IPS DF 19.7 (cell line): ENCODE data around the gene DDI2.

ENCODE experiments used
- DNase-seq: peaks from one replicate; pipeline ENCODE4 v3.0.0-alpha.2; 2013; ENCODE audit warnings: low read depth, low spot score

Gene DDI2

DNA sequence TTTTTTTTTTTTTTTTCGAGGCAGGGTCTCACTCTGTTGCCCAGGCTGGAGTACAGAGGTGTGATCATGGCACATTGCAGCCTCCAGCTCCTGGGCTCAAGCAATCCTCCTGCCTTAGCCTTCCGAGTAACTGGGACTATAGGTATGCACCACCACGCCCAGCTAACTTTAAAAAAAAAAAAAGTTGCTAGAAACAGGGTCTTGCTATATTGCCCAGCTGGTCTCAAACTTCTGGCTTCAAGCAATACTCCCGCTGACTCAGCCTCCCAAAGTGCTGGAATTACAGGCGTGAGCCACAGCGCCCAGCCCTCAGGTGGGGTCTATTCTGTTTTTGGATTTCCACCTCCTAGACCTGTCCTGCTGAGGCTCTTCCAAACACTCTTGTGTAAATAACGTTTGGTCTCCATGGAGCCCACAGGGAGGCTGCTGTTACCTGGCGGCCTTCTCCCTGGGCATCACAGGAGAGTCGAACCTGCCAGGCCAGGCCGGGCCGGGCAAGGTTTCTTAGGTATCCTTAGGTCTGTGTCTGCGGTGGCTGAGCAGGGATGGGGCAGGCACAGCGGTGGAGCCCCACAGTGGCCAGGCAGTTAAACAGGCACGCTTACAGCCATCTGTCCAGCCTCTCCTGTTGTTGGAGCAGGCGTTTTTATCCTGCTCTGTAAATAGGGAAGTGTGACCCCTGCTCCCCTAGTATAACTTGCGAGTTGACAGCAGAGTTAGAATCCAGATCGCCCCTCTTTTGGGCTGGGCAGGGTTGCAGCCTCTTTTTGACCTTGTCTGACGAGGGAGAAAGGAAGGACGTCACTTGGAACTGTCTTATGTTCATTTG, 85.7 kb downstream of the DDI2 start:
- DNase-seq, result no peak

DNA sequence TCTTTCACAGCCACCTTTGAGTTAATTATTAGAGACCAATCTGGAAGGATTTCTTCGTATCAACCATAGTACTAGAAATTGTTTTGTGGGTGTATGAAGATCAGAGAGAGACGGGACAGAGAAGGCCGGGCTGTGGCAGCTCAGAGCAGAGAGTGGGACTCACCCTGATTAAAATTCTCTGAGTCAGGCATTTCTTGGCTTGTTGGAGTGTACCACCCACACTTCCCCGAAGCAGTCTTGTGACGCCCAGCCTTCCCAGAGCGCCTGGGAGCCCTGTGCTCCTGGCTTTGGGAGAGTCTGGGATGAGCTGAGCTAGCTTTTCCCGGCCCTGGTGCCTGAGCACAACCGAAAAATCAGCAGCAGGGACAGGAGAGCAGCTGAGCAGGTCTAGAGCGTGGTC, 86.3 kb downstream of the DDI2 start:
- no peak for DNase-seq

DNA sequence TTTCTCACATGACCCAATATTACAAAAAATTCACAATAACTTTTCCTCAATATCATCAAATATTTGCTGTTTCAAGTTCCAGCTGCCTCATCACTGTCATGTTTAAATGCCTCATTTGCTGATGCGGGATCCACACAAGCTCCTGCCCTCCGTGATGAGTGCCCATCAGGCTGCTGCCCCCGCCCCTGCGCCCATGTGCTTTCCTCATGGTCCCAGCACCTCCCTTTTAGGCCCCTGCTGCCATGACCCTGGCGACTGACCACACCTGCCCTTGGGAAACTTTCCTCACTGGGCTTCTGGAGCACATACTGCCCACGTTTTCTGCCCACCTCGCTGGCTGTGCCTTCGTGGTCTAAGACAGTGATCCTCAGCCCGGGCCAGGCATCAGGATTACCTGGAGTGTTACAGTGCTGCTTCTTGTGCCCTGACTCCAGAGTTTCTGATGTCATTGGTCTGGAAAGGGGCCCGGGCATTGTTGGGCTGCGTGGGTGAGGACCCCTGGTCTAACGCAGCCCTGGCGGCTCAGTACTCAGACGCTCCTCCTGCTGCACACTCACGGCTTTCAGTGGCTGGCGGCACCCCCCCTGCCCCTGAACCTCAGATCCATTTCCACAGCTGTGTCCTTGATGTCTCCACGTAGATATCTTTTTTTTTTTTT, 87.4 kb downstream of the DDI2 start:
- DNase-seq, result no peak

DNA sequence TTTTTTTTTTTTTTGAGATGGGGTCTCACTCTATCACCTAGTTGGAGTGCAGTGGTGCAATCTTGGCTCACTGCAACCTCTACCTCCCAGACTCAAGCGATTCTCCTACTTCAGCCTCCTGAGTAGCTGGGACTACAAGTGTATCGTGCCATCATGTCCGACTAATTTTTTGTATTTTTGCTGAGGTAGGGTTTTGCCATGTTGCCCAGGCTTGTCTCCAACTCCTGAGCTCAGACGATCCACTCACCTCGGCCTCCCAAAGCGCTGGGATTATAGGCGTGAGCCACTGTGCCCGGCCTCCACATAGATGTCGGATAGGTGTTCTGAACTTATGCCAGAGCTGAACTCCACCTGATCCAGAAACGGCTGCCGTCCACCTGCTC, 87.9 kb downstream of the DDI2 start:
- DNase-seq, result no peak

DNA sequence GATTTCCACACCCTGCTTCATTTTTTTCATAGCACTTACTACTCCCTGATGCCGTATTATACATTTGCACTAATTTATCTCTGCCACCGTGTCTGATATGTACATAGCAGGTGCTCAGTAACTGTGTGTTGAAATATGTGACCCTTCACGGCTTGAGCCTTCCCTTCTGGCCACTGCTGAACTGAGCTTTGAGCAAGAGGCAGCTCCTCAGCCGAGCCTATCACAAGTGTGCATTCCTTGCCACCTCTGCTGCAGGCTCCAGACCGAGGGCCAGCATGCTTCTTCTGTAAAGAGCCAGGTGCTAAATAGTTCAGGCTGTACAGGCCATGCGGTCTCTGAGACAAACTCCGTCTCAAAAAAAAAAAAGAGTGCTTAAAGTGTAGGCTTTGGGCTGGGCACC, 89.5 kb downstream of the DDI2 start:
- DNase-seq, result no peak

DNA sequence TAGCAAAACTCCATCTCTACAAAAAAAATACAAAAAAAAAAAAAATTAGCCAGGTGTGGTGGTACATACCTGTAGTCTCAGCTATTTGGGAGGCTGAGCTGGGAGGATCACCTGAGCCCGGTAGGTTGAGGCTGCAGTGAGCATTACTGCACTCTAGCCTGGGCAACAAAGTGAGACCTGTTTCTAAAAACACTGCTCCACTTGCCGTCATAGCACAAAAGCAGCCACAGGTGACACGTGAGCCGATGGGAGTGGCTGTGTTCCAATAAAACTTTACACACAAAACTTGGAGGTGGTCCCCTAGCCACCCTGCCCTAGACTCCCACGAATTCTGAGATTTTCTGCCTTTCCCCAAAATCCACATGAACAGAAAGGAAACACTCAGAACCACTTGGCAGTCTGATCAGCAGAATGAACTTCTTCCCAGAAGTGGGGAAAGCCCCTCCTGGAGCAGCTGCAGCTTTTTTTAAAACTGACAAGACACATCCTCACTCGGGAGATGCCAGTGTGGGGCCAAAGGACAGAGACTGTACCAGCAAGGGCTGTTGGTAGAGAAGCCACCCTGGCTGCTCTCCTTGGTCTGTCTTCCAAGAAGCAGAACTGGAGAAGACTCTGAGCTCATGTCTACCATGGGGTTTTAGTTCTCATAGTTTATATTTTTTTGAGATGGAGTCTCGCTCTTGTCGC, 90.1 kb downstream of the DDI2 start:
- DNase-seq, result no peak

DNA sequence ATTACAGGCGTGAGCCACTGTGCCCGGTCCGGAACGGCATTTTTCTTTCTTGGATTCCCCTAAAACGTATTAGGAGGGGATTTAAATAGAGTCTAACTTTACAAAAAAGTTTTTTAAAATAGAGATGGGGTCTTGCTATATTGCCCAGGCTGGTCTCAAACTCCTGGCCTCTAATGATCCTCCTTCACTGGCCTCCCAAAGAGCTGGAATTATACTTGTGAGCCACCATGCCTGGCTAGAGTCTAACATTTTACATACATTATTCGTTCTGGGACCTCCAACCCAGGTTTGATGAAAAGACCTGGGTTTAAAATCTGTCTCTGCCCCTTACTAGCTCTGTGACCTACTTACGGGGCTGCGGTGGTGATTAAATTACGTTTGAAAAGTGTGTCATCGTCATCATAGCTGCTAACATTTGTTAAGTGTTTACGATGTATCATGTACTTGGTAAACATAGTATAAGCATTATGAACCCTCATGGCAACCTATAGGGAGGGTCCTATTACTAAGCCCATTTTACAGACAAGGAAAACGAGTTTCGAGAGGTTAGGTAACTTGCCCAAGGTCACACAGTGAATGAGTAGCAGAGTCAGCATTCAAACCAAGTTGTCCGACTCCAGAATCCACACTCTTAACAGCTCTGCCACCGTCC, 91.4 kb downstream of the DDI2 start:
- DNase-seq, result no peak

DNA sequence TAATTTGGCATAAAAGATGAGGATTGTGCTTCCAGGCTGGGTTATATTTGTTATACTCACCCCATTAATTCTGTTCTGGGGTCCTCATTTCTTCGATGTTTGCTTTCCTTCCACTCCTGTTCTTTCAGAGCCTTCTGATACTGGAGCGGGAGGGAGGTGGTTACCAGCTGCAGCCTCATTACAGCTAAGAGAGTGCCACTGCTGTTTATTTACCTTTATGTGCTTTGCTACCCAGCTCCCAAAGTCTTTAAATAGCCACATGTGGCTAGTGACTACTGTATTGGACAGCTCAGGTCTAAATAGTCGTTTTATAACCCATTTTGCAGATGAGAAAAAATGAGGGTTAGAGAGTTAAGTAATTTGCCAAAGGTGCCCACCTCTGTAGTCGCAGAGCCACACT, 92.0 kb downstream of the DDI2 start:
- no peak for DNase-seq

DNA sequence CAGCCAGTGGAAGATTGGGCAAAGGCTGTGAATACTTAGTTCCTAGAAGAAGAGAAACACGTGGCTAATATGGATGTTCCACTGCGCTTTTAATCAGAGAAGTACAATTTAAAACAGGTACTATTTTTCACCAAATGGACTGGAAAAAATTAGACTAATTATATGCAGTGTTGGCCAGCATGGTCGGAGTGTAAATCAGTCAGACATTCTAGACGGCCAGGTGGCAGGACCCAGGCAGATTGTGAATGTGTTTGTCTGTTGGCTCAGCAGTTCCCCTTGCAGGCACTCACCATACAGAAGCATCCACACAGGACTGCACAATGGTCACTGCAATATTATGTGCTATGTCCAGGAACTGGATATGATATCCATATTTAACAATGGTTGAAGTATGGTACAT, 94.9 kb downstream of the DDI2 start:
- DNase-seq, result no peak

DNA sequence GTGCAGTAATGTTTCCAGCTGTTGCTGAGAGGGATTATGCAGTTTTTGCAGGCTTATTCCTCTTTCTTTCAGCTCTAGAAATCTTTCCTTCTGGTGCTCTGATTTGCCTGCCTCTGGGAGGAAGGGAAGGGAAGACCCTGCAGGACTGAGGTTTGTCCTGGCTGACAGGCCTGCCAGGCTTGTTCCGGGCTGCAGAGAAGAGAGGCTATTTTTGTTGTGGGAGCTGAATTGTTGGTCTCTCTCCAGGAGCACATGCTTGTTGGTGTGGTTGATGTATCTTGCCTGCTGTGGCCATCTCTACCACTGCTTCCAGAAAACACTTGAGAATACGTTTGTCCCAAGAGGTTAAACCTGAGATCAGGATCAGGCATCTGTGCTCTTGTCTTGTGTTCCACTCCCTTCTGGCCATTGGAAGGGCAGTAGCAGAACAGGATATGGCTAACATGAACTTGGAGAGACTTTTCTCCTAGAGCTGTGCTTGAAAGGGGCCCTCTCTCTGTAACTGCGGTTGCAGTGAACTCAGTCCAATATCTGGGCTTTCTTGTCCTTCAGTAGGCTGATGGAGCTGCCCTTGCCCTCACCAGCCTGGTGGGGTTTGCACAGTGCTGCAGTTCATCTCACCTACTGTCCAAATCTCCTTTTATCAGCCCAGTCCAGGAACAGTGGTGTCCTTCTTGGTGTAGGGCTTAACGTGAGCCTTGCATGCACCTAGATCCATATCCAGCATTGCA, 97.3 kb downstream of the DDI2 start:
- no peak for DNase-seq

DNA sequence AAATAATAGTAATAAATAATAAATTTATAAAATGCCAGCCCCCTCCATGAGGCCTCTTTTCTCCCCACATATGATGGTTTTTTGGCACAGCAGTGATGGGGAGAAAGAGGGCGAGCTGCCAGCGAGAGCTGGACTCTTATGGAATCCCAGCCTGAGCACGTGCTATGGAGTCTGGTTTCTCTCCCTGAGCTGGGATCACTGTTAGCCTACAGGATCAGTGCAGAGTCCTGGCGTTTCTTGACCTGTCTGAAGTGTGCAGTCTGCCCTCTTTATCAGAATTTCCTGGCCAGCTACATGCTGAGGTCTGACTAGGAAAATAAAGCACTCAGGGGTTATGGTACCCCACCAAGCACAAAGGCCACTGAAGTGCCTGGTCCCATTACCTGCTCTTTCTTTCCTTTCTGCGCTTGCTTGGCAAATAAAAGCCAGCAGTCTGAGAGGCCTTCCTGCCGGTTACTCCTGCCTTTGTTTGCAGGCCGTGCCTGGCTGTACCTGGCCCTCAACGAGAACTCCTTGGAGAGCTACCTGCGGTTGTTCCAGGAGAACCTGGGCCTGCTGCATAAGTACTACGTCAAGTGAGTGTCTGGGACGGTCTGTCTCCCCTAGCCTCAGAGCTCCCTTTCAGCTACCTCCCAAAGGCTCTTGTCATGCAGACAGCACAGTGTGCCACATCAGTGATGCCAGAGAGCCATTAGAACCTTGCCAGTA, 100.3 kb downstream of the DDI2 start:
- DNase-seq, result no peak

DNA sequence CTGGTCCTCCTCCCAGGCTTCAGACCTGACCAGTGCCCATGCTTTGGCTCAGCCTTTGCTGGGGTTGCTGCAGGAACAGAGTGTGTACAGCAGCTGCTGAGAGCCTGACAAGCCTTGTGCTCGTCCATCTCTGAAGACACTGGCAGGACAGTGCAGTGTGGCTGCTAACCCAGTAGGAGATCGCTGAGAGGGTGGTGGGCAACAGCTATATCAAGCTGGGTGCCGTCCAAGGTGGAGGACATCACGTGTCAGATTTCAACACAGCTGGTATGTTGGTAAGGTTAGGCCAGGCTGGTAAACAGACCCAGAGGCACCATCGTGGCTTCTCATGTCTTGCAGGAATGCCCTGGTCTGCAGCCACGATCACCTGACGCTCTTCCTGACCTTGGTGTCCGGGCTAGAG, 100.9 kb downstream of the DDI2 start:
- DNase-seq, result no peak
